HG02884 (cell line): Measurements from ENCODE around the gene ATP6V0E2.
"Not testable (repeated sequence)": the region's sequence is repeated elsewhere in the genome, so short reads cannot be mapped to it uniquely, and the experiment has no call there.

Source experiments
- ATAC-seq: cut with Tn5 transposase; IDR thresholded peaks from one replicate; pipeline ENCODE4 v1.9.1; 2021; ENCODE audit warnings: mild to moderate bottlenecking, moderate library complexity; ENCODE audit not compliant: unreplicated experiment

ATP6V0E2 gene

DNA sequence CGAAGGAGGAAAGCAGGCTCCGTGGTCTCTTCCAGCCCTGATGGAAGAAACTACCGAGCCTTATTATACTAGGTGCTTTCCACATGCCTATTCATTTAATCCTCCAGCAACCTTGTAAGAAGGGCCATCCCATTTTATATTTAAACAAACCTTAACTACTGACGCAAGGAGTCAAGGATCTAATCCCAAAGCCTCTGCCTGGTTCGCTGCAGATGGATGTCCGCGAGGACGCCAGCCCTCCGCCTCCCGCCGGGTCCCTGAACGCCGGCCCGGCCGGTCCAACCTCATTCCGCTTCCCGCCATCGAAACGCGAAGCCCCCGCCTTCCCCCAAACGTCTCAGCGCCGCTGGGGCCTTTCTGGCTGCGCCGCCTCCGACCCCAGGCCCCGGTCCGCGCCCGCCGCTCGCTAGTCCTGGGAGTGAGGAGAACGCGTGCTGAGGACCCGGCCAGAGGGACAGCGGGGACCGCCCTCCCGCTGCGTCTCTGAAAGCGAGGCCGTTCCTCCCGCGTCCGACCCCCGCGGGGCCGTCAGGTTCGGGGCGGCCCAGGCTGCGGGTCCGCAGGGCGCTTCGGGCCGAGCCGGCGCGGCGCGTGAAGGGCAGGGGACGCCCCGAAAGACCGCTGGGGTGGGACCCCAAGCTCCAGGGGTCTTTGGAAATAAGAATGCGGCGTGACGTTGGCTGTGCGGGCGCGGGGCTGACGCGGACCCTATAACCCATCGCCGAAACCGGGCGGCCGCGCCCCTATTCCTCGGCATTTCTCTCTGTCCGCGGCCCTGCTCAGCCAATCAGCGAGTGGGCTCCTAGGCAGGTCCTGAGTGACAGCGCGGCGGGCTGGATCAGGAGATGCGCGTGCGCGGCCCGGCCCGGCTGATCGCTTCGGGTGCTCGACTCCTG, at the start of gene ATP6V0E2:
Gene ATP6V0E2, plus strand, starts transcription at position 896 of the 896 bp plus-strand sequence. CDS start 97 bp downstream, outside the sequence.
- ATAC-seq, result peak; percentile 91

DNA sequence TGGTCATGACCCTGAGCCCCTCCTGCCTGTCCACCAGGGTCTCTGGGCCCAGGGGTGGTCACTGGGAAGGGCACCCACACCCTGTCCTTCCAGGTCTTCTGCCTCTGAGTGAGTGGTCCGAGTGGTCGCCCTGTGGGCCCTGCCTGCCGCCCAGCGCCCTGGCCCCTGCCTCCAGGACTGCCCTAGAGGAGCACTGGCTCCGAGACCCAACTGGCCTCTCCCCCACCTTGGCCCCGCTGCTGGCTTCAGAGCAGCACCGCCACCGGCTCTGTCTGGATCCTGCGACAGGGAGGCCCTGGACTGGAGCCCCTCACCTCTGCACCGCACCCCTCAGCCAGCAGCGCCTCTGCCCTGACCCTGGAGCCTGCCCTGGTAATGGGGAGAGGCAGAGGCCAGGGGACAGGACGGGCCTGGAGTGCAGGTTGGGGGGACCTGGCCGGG, 49.4 kb upstream of the ATP6V0E2 start:
- ATAC-seq, result no peak

- no peak for ATAC-seq
Measured at GRCh38 chr7:149824748-149825566, 48.8 kb upstream of the ATP6V0E2 start.

- no peak for ATAC-seq
Measured at GRCh38 chr7:149825567-149826343, 48.0 kb upstream of the ATP6V0E2 start.

DNA sequence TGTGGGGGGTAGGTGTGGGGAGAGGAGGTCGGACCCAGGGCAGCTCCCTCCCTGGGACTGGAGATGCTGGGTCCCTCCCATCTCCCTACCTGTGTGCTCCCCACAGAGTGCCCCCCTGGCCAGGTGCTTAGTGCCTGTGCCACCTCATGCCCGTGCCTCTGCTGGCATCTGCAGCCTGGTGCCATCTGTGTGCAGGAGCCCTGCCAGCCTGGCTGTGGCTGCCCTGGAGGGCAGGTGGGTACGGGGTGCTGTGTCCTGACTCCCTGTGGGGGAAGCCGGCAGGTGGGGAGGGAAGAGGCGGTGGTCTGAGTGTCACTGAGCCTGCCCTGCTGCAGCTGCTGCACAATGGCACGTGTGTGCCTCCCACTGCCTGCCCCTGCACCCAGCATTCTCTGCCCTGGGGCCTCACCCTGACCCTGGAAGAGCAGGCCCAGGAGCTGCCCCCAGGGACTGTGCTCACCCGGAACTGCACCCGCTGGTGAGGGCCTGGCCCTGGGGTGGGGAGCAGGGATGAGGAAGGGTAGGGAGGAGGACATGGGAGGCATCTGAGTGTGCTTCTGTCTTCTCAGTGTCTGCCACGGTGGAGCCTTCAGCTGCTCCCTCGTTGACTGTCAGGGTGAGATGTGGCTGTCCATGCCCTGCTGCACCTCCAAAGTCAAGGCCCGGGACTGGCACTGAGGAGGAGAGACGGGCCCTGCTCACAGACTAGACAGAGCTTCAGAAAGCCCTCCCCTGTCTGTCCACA, 47.3 kb upstream of the ATP6V0E2 start:
- no peak for ATAC-seq

DNA sequence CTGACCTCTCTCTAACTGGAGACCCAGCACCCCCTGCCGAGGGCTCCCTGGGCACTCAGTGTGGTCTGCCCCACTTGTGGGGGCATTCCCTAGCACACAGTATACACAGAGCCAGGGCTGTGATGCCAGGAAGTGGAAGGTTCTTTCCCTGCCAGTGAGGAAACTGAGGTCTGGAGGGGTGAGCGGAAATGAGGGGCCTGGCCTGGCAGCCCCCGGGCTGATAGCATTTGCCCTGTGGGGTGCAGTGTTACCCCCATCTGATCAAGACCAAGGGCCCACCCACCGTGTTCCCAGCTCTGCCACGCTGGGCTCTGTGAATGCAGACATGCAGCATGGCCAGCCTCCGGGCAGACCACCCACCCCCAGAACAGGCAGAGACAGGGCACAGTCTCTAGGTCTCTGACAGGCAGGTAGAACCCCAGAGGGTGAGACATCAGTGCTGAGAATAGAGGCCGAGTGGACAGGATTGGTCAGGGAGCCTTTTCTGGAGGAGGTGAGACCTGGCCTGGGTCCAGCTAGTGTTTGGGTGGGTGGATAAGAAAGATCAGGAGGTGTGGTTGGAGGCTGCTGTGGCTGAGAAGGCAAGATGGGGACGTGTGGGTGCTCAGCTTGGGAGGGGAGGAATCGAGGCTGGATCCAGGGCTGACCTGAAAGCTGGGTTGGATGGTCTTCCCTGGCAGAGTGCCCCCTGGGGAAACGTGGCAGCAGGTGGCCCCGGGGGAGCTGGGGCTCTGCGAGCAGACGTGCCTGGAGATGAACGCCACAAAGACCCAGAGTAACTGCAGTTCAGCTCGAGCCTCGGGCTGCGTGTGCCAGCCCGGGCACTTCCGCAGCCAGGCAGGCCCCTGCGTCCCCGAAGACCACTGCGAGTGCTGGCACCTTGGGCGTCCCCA, 46.4 kb upstream of the ATP6V0E2 start:
- no peak for ATAC-seq

- no peak for ATAC-seq
Measured at GRCh38 chr7:149828357-149829309, 45.1 kb upstream of the ATP6V0E2 start.

DNA sequence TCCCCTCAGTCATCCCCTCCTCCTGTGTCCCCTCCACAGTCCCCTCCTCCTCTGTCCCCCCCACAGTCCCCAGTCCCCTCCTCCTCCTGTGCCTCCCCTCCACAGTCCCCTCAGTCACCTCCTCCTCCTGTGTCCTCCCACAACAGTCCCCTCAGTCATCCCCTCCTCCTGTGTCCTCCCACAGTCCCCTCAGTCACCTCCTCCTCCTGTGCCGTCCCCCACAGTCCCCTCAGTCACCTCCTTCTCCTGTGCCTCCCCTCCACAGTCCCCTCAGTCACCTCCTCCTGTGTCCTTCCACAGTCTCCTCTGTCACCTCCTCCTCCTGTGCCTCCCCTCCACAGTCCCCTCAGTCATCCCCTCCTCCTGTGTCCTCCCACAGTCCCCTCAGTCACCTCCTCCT, 43.2 kb upstream of the ATP6V0E2 start:
- not testable (repeated sequence) for ATAC-seq

GRCh38 chr7:149830997-149831740, 42.6 kb upstream of the ATP6V0E2 start:
- ATAC-seq, result no peak

DNA sequence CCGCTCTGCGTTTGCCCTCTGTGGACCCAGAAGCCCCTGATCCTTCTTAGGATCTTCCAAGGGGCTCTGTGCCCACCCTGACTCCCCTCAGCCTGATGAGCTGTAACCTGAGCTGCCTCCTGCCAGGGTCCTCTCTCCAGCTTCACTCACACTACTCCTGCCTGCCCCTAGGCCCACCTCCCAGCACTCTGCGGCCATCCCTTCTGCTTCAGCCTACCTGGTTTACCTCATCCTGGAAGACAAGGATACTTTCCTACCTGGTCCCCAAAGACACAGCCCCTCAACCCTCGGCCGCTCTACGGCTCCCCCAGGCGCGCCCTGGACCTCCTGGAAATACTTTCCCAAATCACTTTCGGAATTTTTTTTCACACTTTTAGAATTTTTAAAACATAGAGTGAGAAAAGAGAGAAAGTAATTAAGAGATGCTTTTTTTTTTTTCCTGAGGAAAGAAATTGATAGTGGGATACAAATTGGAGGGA, 42.0 kb upstream of the ATP6V0E2 start:
- ATAC-seq, result no peak

- ATAC-seq, result no peak
Measured at GRCh38 chr7:149832332-149833041, 41.3 kb upstream of the ATP6V0E2 start.

GRCh38 chr7:149833495-149834130, 40.2 kb upstream of the ATP6V0E2 start:
- no peak for ATAC-seq

- ATAC-seq, result no peak
Measured at GRCh38 chr7:149834601-149835000, 39.2 kb upstream of the ATP6V0E2 start.

- no peak for ATAC-seq
Measured at GRCh38 chr7:149836434-149836833, 37.3 kb upstream of the ATP6V0E2 start.

- no peak for ATAC-seq
Measured at GRCh38 chr7:149837564-149838223, 36.1 kb upstream of the ATP6V0E2 start.
